ENCODE data around the gene JAK1. TPM values are rescaled to one million over a fixed set of nuclear protein-coding genes. Genes with fewer than 3 reads are reported as not detected.

The JAK1 gene
- total RNA-seq, 1 experiment from 2014 or later, result 27.8 TPM

GRCh38 chr1:64892576-64893573, 73.5 kb downstream of the JAK1 start (continued):
- TF ChIP-seq CREB1 (CRISPR knock-in tag; IDR thresholded peaks at IDR 0.05), result no peak
- no peak for TF ChIP-seq FOXP4 (CRISPR knock-in tag; IDR thresholded peaks at IDR 0.05)
- no peak for TF ChIP-seq GABPB1 (CRISPR knock-in tag; IDR thresholded peaks at IDR 0.05)
- no peak for TF ChIP-seq PREB (CRISPR knock-in tag; IDR thresholded peaks at IDR 0.05; ENCODE audit: borderline replicate concordance)
- no peak for TF ChIP-seq CBFB (CRISPR knock-in tag; IDR thresholded peaks at IDR 0.05; ENCODE audit: low read depth)
- TF ChIP-seq CDX4 (CRISPR knock-in tag; IDR thresholded peaks at IDR 0.05; ENCODE audit: borderline replicate concordance), result no peak
- TF ChIP-seq ETV6 (CRISPR knock-in tag; IDR thresholded peaks at IDR 0.05), result no peak
- TF ChIP-seq PRRX2 (CRISPR knock-in tag; IDR thresholded peaks at IDR 0.05), result no peak

DNA sequence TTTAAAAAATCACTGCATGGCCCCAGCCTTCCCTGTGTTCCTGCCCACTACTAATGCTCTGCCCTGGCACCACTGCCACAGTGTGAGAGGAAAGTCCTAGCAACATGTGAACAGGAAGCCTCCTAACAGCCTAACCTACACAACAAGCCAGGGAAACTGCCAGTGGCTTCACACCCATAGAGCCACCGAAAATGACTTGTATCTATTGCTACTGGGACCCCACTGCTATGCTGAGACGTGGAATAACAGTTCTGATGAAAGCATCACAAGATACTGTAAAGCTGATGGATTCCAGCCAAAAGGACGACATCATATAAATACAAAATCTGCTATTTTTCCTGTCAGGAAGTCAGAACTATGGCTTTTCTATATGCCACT, 74.9 kb downstream of the JAK1 start:
- H3K4me3 Mint-ChIP-seq, result no peak overlapping the region
- peaks cover 66% of the 10 kb centered on the region for H3K4me1 Mint-ChIP-seq
- no peak for TF ChIP-seq NFATC4 (CRISPR knock-in tag; IDR thresholded peaks at IDR 0.05)
- no peak for TF ChIP-seq NFYB (CRISPR knock-in tag; conservative IDR thresholded peaks at IDR 0.05; ENCODE audit: low read depth)
- TF ChIP-seq ZNF219 (CRISPR knock-in tag; IDR thresholded peaks at IDR 0.05; ENCODE audit: borderline replicate concordance), result no peak
- TF ChIP-seq FOXP4 (CRISPR knock-in tag; IDR thresholded peaks at IDR 0.05), result no peak
- no peak for TF ChIP-seq E2F4 (CRISPR knock-in tag; IDR thresholded peaks at IDR 0.05; ENCODE audit: borderline replicate concordance, low read depth)
- H3K27ac Mint-ChIP-seq, result no peak overlapping the region
- CTCF ChIA-PET, result no interaction called here
- POLR2A ChIA-PET, result no interaction called here
- ATAC-seq, result no peak
- H3K36me3 Mint-ChIP-seq, result no peaks in the 10 kb centered on the region
- no peak for DNase-seq (ENCODE audit: low spot score)
- no peaks in the 10 kb centered on the region for H3K27me3 Mint-ChIP-seq (ENCODE audit: low read depth)
- H3K9me3 Mint-ChIP-seq, result no peaks in the 10 kb centered on the region

DNA sequence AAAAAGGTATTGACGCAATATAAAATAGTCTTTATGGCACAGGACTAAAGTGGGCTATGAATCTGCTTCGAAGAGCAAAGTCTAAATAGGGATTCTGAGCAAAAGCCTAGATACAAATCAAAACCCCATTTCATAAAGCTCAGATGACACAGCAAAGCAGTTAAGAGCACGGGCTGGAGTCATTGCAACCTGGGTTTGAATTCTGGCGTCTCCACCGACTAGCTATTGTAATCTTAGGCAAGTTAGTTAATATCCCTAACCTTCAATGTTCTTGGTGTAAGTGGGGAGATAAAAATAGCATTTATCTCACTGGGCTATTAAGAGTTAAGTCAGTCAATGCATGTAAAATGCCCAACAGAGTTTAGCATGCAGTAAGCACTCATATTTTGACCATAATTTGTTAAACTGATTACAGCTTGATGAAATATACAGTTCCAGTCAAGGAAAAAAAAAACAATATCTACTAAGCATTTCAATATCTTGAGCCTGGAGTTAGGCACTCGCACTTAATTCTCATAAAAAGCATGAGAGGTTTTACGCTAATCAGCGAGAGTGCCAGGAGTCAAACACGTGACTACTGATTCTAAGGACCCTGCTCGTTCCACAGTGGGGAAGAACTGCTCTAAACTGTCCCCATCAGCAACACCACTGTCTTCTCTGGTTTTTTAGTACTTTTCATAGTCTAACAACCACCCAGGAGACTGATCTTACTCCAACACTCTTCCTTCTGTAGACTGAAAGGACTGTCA, 75.5 kb downstream of the JAK1 start:
- Mint-ChIP-seq H3K27ac (no peak overlapping the region), H3K9me3 (no peaks in the 10 kb centered on the region), H3K4me3 (no peak overlapping the region), H3K36me3 (no peaks in the 10 kb centered on the region), H3K4me1 (peaks cover 64% of the 10 kb centered on the region), H3K27me3 (ENCODE audit: low read depth) (no peaks in the 10 kb centered on the region)
- no peak for DNase-seq (ENCODE audit: low spot score)
- POLR2A ChIA-PET, result no interaction called here
- ATAC-seq, result no peak
- CTCF ChIA-PET, result interaction anchor here (1.7 kb wide), 1 partner anchor 129 kb away, joined by 5 read pairs; no protein-coding TSS in a partner anchor
- TF ChIP-seq ZNF671 (CRISPR knock-in tag; IDR thresholded peaks at IDR 0.05) (no peak), OVOL2 (CRISPR knock-in tag; IDR thresholded peaks at IDR 0.05; ENCODE audit: borderline replicate concordance) (no peak), PRDM15 (CRISPR knock-in tag; IDR thresholded peaks at IDR 0.05) (no peak), ATF6 (CRISPR knock-in tag; IDR thresholded peaks at IDR 0.05) (no peak)

Measured in WTC11 (cell line).